PC-9 (cell line): ENCODE data around the gene MT1G.

Experiments
- CTCF ChIP-seq: fragments of 200-600 bp; sonication (generic); conservative IDR thresholded peaks from 2 replicates; pipeline ENCODE4 v1.6.1; 2017; ENCODE audit warnings: mixed run types, antibody characterized with exemption, mild to moderate bottlenecking, moderate library complexity
- EZH2 ChIP-seq: fragments of 200-600 bp; sonication (generic); IDR thresholded peaks from 2 replicates; pipeline ENCODE4 v1.8.0; 2017; ENCODE audit warnings: antibody characterized with exemption, low read depth

- TF ChIP-seq CTCF (no peak), EZH2 (no peak)
These were observed 15.7 kb upstream of the MT1G start for GRCh38 chr16:56683424-56684172.
